GM12891 (cell line): ENCODE measurements around the gene TNFAIP8L3.

ENCODE experiments used
- DNase-seq: peaks from one replicate; pipeline ENCODE4 v3.0.0; 2011; ENCODE audit warnings: low spot score; ENCODE audit not compliant: insufficient read length
- FAIRE-seq: peaks from 2 replicates; lab custom pipeline; 2011; peaks lifted over from hg19 to GRCh38; lab: Jason Lieb, UNC
- PAX5 ChIP-seq: IDR thresholded peaks from 2 replicates; pipeline ENCODE4 v1.6.1; 2011; ENCODE audit warnings: low read length, moderate library complexity, mild to moderate bottlenecking; ENCODE audit not compliant: insufficient read depth, severe bottlenecking
- POLR2A ChIP-seq: IDR thresholded peaks from 2 replicates; pipeline ENCODE4 v1.6.1; 2011; ENCODE audit warnings: low read depth, low read length, control low read depth
- POLR2AphosphoS5 ChIP-seq: IDR thresholded peaks from 2 replicates; pipeline ENCODE4 v1.6.1; 2011; ENCODE audit warnings: low read depth, low read length, control low read depth
- POU2F2 ChIP-seq: IDR thresholded peaks from 2 replicates; pipeline ENCODE4 v1.6.1; 2011; ENCODE audit warnings: low read depth, mild to moderate bottlenecking, control low read depth, low read length, moderate library complexity
- SPI1 ChIP-seq: IDR thresholded peaks from 2 replicates; pipeline ENCODE4 v1.6.1; 2011; ENCODE audit warnings: low read depth, low read length, control low read depth
- TAF1 ChIP-seq: IDR thresholded peaks from 2 replicates; pipeline ENCODE4 v1.6.1; 2011; ENCODE audit warnings: low read depth, low read length, control low read depth

Gene TNFAIP8L3

GRCh38 chr15:51119120-51119519, 24.4 kb upstream of the TNFAIP8L3 start:
- DNase-seq (no peak), FAIRE-seq (no peak)
- TF ChIP-seq POU2F2 (no peak), TAF1 (no peak), SPI1 (no peak), POLR2A (no peak), PAX5 (no peak), POLR2AphosphoS5 (no peak)

GRCh38 chr15:51117270-51117669, 22.6 kb upstream of the TNFAIP8L3 start:
- TF ChIP-seq POU2F2 (no peak), SPI1 (no peak), POLR2AphosphoS5 (no peak), TAF1 (no peak), POLR2A (no peak), PAX5 (no peak)
- DNase-seq = no peak
- no peak for FAIRE-seq

GRCh38 chr15:51114437-51115119, 19.9 kb upstream of the TNFAIP8L3 start:
- FAIRE-seq = no peak

GRCh38 chr15:51112078-51112477, 17.4 kb upstream of the TNFAIP8L3 start:
- FAIRE-seq = no peak
- DNase-seq = no peak
- TF ChIP-seq TAF1 (no peak), POLR2AphosphoS5 (no peak), POU2F2 (no peak), SPI1 (no peak), POLR2A (no peak), PAX5 (no peak)

More at GRCh38 chr15:51114437-51115119, 19.9 kb upstream of the TNFAIP8L3 start:
- TF ChIP-seq PAX5 (no peak), POLR2A (no peak), POU2F2 (no peak), SPI1 (no peak), POLR2AphosphoS5 (no peak), TAF1 (no peak)
- no peak for DNase-seq

- DNase-seq = no peak
- FAIRE-seq = no peak
- TF ChIP-seq POLR2AphosphoS5 = no peak
These were observed 16.4 kb upstream of the TNFAIP8L3 start for GRCh38 chr15:51111061-51111460.

GRCh38 chr15:51110171-51110570, 15.5 kb upstream of the TNFAIP8L3 start:
- DNase-seq (no peak), FAIRE-seq (no peak)
- TF ChIP-seq POLR2AphosphoS5 (no peak), POLR2A (no peak), SPI1 (no peak), POU2F2 (no peak), PAX5 (no peak), TAF1 (no peak)

GRCh38 chr15:51108933-51109550, 14.3 kb upstream of the TNFAIP8L3 start:
- FAIRE-seq (no peak), DNase-seq (no peak)
- TF ChIP-seq SPI1 (no peak), POLR2AphosphoS5 (no peak), PAX5 (no peak), POU2F2 (no peak), TAF1 (no peak), POLR2A (no peak)

GRCh38 chr15:51107612-51108011, 12.9 kb upstream of the TNFAIP8L3 start:
- FAIRE-seq = no peak
- DNase-seq = no peak
- TF ChIP-seq TAF1 (no peak), SPI1 (no peak), POLR2AphosphoS5 (no peak), POLR2A (no peak), PAX5 (no peak), POU2F2 (no peak)

GRCh38 chr15:51106481-51106880, 11.8 kb upstream of the TNFAIP8L3 start:
- no peak for DNase-seq
- no peak for TF ChIP-seq TAF1
- TF ChIP-seq POU2F2 = no peak
- TF ChIP-seq POLR2AphosphoS5 = no peak
- no peak for TF ChIP-seq POLR2A
- no peak for TF ChIP-seq SPI1
- no peak for TF ChIP-seq PAX5
- FAIRE-seq = no peak
